NCI-H1436 treated with DMSO at 0.1 percent for 48 hours (cell line): ENCODE measurements around the gene CDC42BPA.
A peak's percentile ranks its signal among the peaks of the same experiment; 100 is the strongest.

ENCODE experiments used
- DNase-seq: peaks from one replicate; lab custom pipeline; 2025; lab: John Stamatoyannopoulos, UW

Gene CDC42BPA

GRCh38 chr1:226943156-226943555 lies 375.1 kb downstream of the CDC42BPA start:
- no peak for DNase-seq

GRCh38 chr1:226942392-226942791 lies 375.9 kb downstream of the CDC42BPA start:
- no peak for DNase-seq

- DNase-seq, result no peak
These were observed 377.6 kb downstream of the CDC42BPA start for GRCh38 chr1:226940806-226941067.

DNA sequence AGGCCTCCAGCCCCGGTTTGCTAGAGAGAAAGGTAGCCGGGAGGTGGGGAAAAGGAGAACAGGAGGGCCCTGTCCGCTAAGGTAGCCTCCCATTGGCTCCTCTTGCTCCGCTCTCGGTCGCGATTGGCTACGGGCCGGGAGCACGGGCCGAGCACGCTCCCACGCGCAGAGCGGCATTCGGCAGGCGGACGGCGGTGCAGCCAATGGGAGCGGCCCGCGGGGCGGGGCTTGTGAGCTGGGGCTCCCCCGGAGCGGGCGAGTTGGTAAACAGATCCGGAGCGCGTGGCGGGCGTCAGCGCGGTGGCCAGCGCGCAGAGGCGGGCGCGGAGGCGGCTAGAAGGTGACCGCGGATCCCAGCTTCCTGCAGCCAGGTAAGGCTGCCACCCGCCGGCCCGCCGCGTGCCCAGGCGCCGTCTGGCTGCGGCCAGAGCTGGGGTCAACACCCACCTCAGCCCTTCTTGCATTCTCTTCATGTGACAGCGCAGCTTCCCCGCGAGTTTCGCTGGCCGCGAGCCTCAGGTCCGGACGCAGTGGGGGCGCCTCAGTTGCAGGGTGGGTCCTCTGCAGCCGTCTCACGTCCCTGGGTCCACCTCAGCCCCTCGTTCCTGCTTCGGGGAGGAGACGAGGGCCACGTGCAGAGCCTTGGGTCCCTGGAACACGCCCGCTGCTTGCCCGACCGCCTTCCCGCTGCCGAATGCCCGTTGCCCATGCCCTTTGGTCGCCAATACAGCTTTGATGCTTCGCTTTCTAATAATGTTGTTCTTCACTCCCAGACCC lies 378.1 kb downstream of the CDC42BPA start, which contains the start of gene COQ8A:
TSS of gene COQ8A (plus strand) at position 266 of the 777 bp plus-strand sequence. CDS start 21,092 bp downstream, outside the sequence.
- peak; percentile 99 for DNase-seq
